Progenitor cell of endocrine pancreas (in vitro differentiated cells): Measurements from ENCODE around the gene UIMC1. TPM values are rescaled to one million over a fixed set of nuclear protein-coding genes. Genes with fewer than 3 reads are reported as not detected.

Experiments used
- DNase-seq: peaks from one replicate; pipeline ENCODE4 v3.0.0; 2021; ENCODE audit warnings: low spot score; ENCODE audit not compliant: unreplicated experiment
- H3K27ac Mint-ChIP-seq: 2 replicates; pipeline ENCODE4 v1.8.0; 2021; ENCODE audit warnings: mild to moderate bottlenecking, moderate library complexity, mixed read lengths
- H3K27me3 Mint-ChIP-seq: 2 replicates; pipeline ENCODE4 v1.8.0; 2021; ENCODE audit warnings: mixed read lengths
- H3K36me3 Mint-ChIP-seq: 2 replicates; pipeline ENCODE4 v1.8.0; 2022; ENCODE audit warnings: mixed read lengths; ENCODE audit not compliant: insufficient read depth
- H3K4me1 Mint-ChIP-seq: 2 replicates; pipeline ENCODE4 v1.8.0; 2021; ENCODE audit warnings: low read depth, mixed read lengths
- H3K4me3 Mint-ChIP-seq: 2 replicates; pipeline ENCODE4 v1.8.0; 2021; ENCODE audit warnings: low read depth, mild to moderate bottlenecking, moderate library complexity, mixed read lengths
- H3K9me3 Mint-ChIP-seq: 2 replicates; pipeline ENCODE4 v1.8.0; 2021; ENCODE audit warnings: low read depth, mixed read lengths
- CTCF ChIP-seq: fragments of 200-600 bp; sonication (generic); IDR thresholded peaks from one replicate; pipeline ENCODE4 v1.5.0; 2021; ENCODE audit warnings: antibody characterized with exemption, mild to moderate bottlenecking; ENCODE audit not compliant: unreplicated experiment
- total RNA-seq: library from RNA; stranded (reverse); gene quantifications from 2 replicates; pipeline ENCODE4 v1.2.1, GENCODE V29; 2021

The UIMC1 gene
- total RNA-seq, 1 donor from 2014 or later = 47.4 TPM

GRCh38 chr5:176979669-176980068, 26.9 kb downstream of the UIMC1 start:
- H3K4me3 Mint-ChIP-seq = no peak overlapping the region
- peaks cover 39% of the 10 kb centered on the region for H3K36me3 Mint-ChIP-seq
- H3K27ac Mint-ChIP-seq = no peak overlapping the region
- no peaks in the 10 kb centered on the region for H3K27me3 Mint-ChIP-seq
- H3K4me1 Mint-ChIP-seq = peaks cover 4% of the 10 kb centered on the region
- DNase-seq = no peak
- TF ChIP-seq CTCF = no peak
- H3K9me3 Mint-ChIP-seq = no peaks in the 10 kb centered on the region

GRCh38 chr5:176965633-176966032, 40.9 kb downstream of the UIMC1 start:
- no peak for DNase-seq
- Mint-ChIP-seq H3K9me3 (no peaks in the 10 kb centered on the region), H3K27me3 (no peaks in the 10 kb centered on the region), H3K4me3 (no peak overlapping the region), H3K36me3 (peaks cover 23% of the 10 kb centered on the region), H3K4me1 (peaks cover 5% of the 10 kb centered on the region), H3K27ac (no peak overlapping the region)
- no peak for TF ChIP-seq CTCF

GRCh38 chr5:176959051-176959450, 47.5 kb downstream of the UIMC1 start:
- H3K9me3 Mint-ChIP-seq = no peaks in the 10 kb centered on the region
- no peak for DNase-seq
- peaks cover 10% of the 10 kb centered on the region for H3K36me3 Mint-ChIP-seq
- H3K27me3 Mint-ChIP-seq = no peaks in the 10 kb centered on the region
- TF ChIP-seq CTCF = peak; percentile 63
- H3K27ac Mint-ChIP-seq = peak overlapping the region; percentile 79
- no peak overlapping the region for H3K4me3 Mint-ChIP-seq
- peaks cover 4% of the 10 kb centered on the region for H3K4me1 Mint-ChIP-seq

- TF ChIP-seq CTCF = no peak
- H3K9me3 Mint-ChIP-seq = no peaks in the 10 kb centered on the region
- H3K36me3 Mint-ChIP-seq = peaks cover 9% of the 10 kb centered on the region
- H3K27ac Mint-ChIP-seq = no peak overlapping the region
- H3K27me3 Mint-ChIP-seq = no peaks in the 10 kb centered on the region
- H3K4me1 Mint-ChIP-seq = peaks cover 4% of the 10 kb centered on the region
- no peak overlapping the region for H3K4me3 Mint-ChIP-seq
- DNase-seq = no peak
Observed at GRCh38 chr5:176956756-176957155, 49.8 kb downstream of the UIMC1 start.

- DNase-seq = no peak
- peaks cover 4% of the 10 kb centered on the region for H3K4me1 Mint-ChIP-seq
- no peak overlapping the region for H3K27ac Mint-ChIP-seq
- TF ChIP-seq CTCF = no peak
- no peaks in the 10 kb centered on the region for H3K9me3 Mint-ChIP-seq
- peaks cover 13% of the 10 kb centered on the region for H3K36me3 Mint-ChIP-seq
- no peak overlapping the region for H3K4me3 Mint-ChIP-seq
- H3K27me3 Mint-ChIP-seq = no peaks in the 10 kb centered on the region
Observed at GRCh38 chr5:176955895-176956294, 50.7 kb downstream of the UIMC1 start.
